ENCODE measurements around the gene BTBD7.

DNA sequence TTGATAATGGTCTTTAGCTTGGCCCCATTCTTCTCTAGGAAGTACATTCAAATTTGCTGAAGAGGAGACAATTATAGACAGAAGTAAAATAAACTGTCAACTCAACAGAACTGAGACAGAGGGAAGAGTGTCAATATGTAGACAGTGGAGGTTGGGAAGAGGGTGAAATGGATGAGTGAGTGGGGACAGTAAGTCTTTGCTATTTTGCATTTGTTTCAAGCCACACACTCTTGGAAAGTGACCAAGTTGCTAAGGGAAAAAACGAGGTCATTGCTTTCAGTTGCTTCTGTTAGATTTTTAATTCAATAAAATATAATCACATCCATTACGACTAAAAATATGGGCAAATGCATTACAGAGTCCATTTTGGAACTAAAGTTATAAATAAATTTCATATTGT, 47.8 kb downstream of the BTBD7 start:
- TF ChIP-seq POLR2A (IDR thresholded peaks at IDR 0.05; ENCODE audit: low read depth, low read length) (no peak), POLR2AphosphoS5 (IDR thresholded peaks at IDR 0.05; ENCODE audit: low read depth, low read length) (no peak), TAF1 (IDR thresholded peaks at IDR 0.05; ENCODE audit: low read depth, low read length) (no peak)

Measured in GM12891 (cell line).